Peyer's patch (tissue), 4 donors: ENCODE data around the gene KIF26B.

Source experiments
- CTCF ChIP-seq, 6 experiments: fragments of 450-650 bp in 4 of 6; fragments of 200-600 bp in 2 of 6; sonication (generic) in 1 of 6; IDR thresholded peaks; one replicate each; pipeline ENCODE4 v1.5.1; 2017 to 2019; ENCODE audit warnings: antibody characterized with exemption in 6 of 6, mild to moderate bottlenecking in 3 of 6, moderate library complexity in 1 of 6
- POLR2A ChIP-seq, 2 donors: fragments of 450-650 bp; IDR thresholded peaks; one replicate each; pipeline ENCODE4 v1.5.1; 2017; ENCODE audit warnings: antibody characterized with exemption in 2 of 2, mild to moderate bottlenecking in 2 of 2, moderate library complexity in 2 of 2

GRCh38 chr1:245378311-245378722 lies 223.5 kb downstream of the KIF26B start:
- TF ChIP-seq CTCF (IDR thresholded peaks at IDR 0.05): no peak
- TF ChIP-seq POLR2A (IDR thresholded peaks at IDR 0.05): no peak
